ENCODE data around the gene DAD1. TPM values are rescaled to one million over a fixed set of nuclear protein-coding genes. Genes with fewer than 3 reads are reported as not detected.
"Not testable (repeated sequence)": the region's sequence is repeated elsewhere in the genome, so short reads cannot be mapped to it uniquely, and the experiment has no call there.

Gene DAD1
- polyA plus RNA-seq, 1 of the 3 experiments (the other 2 are of a cell fraction), result 406 TPM

DNA sequence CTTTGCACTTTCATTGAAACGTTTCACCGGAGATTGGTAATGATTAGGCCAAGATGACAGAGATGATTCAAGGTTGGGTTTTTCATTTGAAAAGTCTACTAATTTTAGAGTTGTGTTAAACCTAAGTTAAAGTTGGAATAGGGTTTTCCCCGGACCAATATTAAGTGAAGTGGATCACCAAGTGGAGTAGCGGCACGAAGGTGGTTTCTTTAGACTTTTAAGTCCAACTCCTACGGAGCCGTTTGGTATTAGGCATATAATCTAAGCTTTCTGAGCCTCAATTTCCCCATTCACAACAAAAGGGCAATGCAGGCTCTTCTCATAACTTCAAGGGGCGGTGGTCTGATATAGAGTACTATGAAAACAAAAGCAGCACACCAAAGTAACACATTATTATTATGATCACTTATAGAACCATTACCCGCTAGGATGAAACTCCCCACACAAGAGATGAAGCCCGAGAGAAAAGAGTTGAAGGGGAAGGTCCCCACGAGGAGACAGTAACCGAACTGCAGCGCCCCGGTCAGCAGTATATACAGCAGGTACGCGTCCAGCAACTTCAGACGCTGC is 413 bp downstream of the DAD1 start (continued):
- TF ChIP-seq, protein P1, sequence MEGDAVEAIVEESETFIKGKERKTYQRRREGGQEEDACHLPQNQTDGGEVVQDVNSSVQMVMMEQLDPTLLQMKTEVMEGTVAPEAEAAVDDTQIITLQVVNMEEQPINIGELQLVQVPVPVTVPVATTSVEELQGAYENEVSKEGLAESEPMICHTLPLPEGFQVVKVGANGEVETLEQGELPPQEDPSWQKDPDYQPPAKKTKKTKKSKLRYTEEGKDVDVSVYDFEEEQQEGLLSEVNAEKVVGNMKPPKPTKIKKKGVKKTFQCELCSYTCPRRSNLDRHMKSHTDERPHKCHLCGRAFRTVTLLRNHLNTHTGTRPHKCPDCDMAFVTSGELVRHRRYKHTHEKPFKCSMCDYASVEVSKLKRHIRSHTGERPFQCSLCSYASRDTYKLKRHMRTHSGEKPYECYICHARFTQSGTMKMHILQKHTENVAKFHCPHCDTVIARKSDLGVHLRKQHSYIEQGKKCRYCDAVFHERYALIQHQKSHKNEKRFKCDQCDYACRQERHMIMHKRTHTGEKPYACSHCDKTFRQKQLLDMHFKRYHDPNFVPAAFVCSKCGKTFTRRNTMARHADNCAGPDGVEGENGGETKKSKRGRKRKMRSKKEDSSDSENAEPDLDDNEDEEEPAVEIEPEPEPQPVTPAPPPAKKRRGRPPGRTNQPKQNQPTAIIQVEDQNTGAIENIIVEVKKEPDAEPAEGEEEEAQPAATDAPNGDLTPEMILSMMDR (IDR thresholded peaks at IDR 0.05), result no peak
- no peak for TF ChIP-seq TAF1 (IDR thresholded peaks at IDR 0.05; ENCODE audit: borderline replicate concordance, low read depth, low read length)
- no peak for TF ChIP-seq FOXJ3 (CRISPR knock-in tag; IDR thresholded peaks at IDR 0.05)
- TF ChIP-seq FOSL2 (IDR thresholded peaks at IDR 0.05; ENCODE audit: borderline replicate concordance, low read depth), result no peak
- no peak for TF ChIP-seq RXRA (IDR thresholded peaks at IDR 0.05; ENCODE audit: borderline replicate concordance, low read depth)

DNA sequence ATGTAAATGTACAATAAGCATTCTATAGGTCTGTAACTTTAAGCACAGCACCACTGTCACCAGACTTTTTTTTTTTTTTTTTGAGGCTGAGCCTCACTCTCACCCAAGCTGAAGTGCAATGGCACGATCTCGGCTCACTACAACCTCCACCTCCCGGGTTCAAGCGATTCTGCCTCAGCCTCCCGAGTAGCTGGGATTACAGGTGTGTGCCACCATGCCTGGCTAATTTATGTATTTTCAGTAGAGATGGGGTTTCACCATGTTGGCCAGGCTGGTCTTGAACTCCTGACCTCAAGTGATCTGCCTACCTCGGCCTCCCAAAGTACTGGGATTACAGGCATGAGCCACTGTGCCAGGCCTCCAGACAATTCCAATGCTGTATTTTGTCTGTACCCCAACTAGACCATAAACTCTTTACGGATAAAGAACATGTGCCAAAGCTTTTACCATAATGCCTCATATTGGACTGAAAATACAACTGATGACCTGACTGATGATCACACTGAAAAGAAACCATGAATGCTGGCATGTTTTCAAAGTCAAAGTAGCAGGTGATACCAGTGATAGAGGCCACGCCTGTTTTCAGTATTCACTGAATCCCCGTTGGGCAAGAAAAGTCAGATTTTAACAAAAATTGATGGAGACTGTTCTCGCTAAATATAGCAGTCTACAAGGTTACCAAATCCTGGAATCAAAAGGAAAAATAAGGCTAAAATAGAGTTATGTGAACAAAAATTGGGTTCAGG is 1.2 kb downstream of the DAD1 start:
- H2AFZ ChIP-seq (ENCODE audit: low read depth); POLR2A ChIA-PET; H3K9me2 ChIP-seq; DNase-seq; H3K9me3 ChIP-seq; H4K20me1 ChIP-seq (ENCODE audit: insufficient read depth); H3F3A ChIP-seq (replicated peaks; ENCODE audit: insufficient read depth); H3K27me3 ChIP-seq (ENCODE audit: insufficient read depth): not testable (repeated sequence)
- CTCF ChIA-PET, result interaction anchor here (0.9 to 3.4 kb wide), 3 partner anchors 16 to 65 kb away, joined by 4 to 33 read pairs (median 5); no protein-coding TSS in a partner anchor
- WGBS (ENCODE audit: low lambda C conversion rate), result 69% methylated on average over 10 of the region's 10 CpGs
- H3K79me2 ChIP-seq (ENCODE audit: insufficient read depth), result peaks cover 62% of the 10 kb centered on the region
- peaks cover 9 to 12% of the 10 kb centered on the region in 2 experiments; a peak in 2 of 4 replicates for H3K4me1 ChIP-seq (ENCODE audit: control insufficient read depth in 1 of 2, insufficient read depth in 2 of 2, low read depth in 1 of 2, low read length in 1 of 2)
- H3K4me3 ChIP-seq (ENCODE audit: low read depth in 2 of 2, low read length in 1 of 2), result peak overlapping the region; percentile 92 to 99
- peak overlapping the region; percentile 78 for H3K4me2 ChIP-seq
- H3K27ac ChIP-seq (ENCODE audit: low read depth in 2 of 2, low read length in 1 of 2), result peak overlapping the region in 1 of 2 experiments; percentile 93; a peak in 1 of 4 replicates
- peak overlapping the region; percentile 88 for H3K9ac ChIP-seq
- H3K36me3 ChIP-seq (replicated peaks in 1 of 2; ENCODE audit: control insufficient read depth in 1 of 2, insufficient read depth in 2 of 2, low read length in 1 of 2), result peaks cover 5 to 21% of the 10 kb centered on the region in 2 experiments

DNA sequence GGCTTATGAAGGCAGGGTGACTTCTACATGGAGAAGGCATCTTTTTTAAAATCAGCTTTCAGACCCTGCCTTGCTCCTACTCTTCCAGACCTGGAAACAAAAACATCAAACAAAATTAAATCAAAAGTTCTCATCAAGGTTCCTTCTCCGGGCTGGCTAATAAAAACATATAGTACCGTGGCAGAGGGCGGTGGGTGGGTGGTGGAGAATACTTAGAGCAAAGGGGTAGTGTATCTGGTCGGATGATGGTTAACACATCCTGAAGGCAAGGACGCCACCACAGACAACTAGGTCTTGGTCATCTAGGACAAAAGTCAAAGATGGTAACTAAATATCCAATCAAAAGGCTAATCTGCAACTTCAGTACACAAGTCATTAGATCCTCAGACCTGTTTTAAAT is 1.8 kb downstream of the DAD1 start:
- CTCF ChIA-PET, result interaction anchor here (1.6 to 7.9 kb wide), 2 partner anchors 16 to 30 kb away, joined by 5 to 65 read pairs; no protein-coding TSS in a partner anchor
- POLR2A ChIA-PET, result no interaction called here

More for the DNA sequence above, 1.8 kb downstream of the DAD1 start:
- H3K27ac ChIP-seq (ENCODE audit: low read depth in 2 of 2, low read length in 1 of 2), result no peak overlapping the region
- peaks cover 68% of the 10 kb centered on the region for H3K79me2 ChIP-seq (ENCODE audit: insufficient read depth)
- no peak for DNase-seq
- peak overlapping the region in 1 of 2 experiments; percentile 92; a peak in 2 of 4 replicates for H3K4me3 ChIP-seq (ENCODE audit: low read depth in 2 of 2, low read length in 1 of 2)
- no peak overlapping the region for H2AFZ ChIP-seq (ENCODE audit: low read depth)
- peaks cover 8% of the 10 kb centered on the region for H3F3A ChIP-seq (replicated peaks; ENCODE audit: insufficient read depth)
- no peak overlapping the region for H3K9ac ChIP-seq
- peak overlapping the region; percentile 78 for H3K4me2 ChIP-seq
- H4K20me1 ChIP-seq (ENCODE audit: insufficient read depth), result peaks cover 4% of the 10 kb centered on the region
- H3K27me3 ChIP-seq (ENCODE audit: insufficient read depth), result 0 out of 2 replicates have a peak, but pooled peaks cover 4% of the 10 kb centered on the region
- H3K9me3 ChIP-seq, result no peaks in the 10 kb centered on the region
- H3K36me3 ChIP-seq (replicated peaks in 1 of 2; ENCODE audit: control insufficient read depth in 1 of 2, insufficient read depth in 2 of 2, low read length in 1 of 2), result peaks cover 5 to 21% of the 10 kb centered on the region in 2 experiments
- WGBS (ENCODE audit: low lambda C conversion rate), result 98% methylated on average over 5 of the region's 5 CpGs
- H3K4me1 ChIP-seq (ENCODE audit: control insufficient read depth in 1 of 2, insufficient read depth in 2 of 2, low read depth in 1 of 2, low read length in 1 of 2), result peaks cover 9 to 12% of the 10 kb centered on the region in 2 experiments; a peak in 2 of 4 replicates
- H3K9me2 ChIP-seq, result no peaks in the 10 kb centered on the region
- TF ChIP-seq POLR2AphosphoS5 (IDR thresholded peaks at IDR 0.05; ENCODE audit: low read depth, low read length) (no peak), JUND (IDR thresholded peaks at IDR 0.05) (no peak), FOSL2 (IDR thresholded peaks at IDR 0.05; ENCODE audit: borderline replicate concordance, low read depth) (no peak)
- TF ChIP-seq, protein P2, sequence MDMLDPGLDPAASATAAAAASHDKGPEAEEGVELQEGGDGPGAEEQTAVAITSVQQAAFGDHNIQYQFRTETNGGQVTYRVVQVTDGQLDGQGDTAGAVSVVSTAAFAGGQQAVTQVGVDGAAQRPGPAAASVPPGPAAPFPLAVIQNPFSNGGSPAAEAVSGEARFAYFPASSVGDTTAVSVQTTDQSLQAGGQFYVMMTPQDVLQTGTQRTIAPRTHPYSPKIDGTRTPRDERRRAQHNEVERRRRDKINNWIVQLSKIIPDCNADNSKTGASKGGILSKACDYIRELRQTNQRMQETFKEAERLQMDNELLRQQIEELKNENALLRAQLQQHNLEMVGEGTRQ (IDR thresholded peaks at IDR 0.05; ENCODE audit: borderline replicate concordance, low read depth, low read length), result no peak
- TF ChIP-seq, protein P1 (IDR thresholded peaks at IDR 0.05), result no peak
- TF ChIP-seq, protein P3, sequence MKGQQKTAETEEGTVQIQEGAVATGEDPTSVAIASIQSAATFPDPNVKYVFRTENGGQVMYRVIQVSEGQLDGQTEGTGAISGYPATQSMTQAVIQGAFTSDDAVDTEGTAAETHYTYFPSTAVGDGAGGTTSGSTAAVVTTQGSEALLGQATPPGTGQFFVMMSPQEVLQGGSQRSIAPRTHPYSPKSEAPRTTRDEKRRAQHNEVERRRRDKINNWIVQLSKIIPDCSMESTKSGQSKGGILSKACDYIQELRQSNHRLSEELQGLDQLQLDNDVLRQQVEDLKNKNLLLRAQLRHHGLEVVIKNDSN (IDR thresholded peaks at IDR 0.05; ENCODE audit: borderline replicate concordance, low read depth), result no peak

Data from SK-N-SH (cell line).